IMR-90 (cell line): ENCODE results near the gene EDN2. TPM values are rescaled to one million over a fixed set of nuclear protein-coding genes. Genes with fewer than 3 reads are reported as not detected.

ENCODE experiments used
- ATAC-seq: fragments of 200-7000 bp; cut with Tn5 transposase; 2 replicates; pipeline ENCODE4 v1.9.1; 2020; ENCODE audit warnings: low read depth, mild to moderate bottlenecking, moderate library complexity
- BruUV-seq: library from RNA; stranded (reverse); fragments of 400-500 nt; replicated peaks from 2 replicates; lab custom pipeline; 2021; lab: Mats Ljungman, UMichigan
- CTCF ChIA-PET: fragments of 300-600 bp; formaldehyde crosslinking; extraction: SDS; loops from one replicate; lab custom pipeline; 2021; ENCODE audit warnings: antibody characterized with exemption; lab: Yijun Ruan, JAX
- POLR2A ChIA-PET: fragments of 300-600 bp; sonication (Branson Sonifier 250); formaldehyde crosslinking; loops from one replicate; lab custom pipeline; 2022; ENCODE audit warnings: antibody characterized with exemption; ENCODE audit not compliant: unreplicated experiment; lab: Charles Lee
- DNase-seq: peaks from one replicate; pipeline ENCODE4 v3.0.0; 2013
- H2AFZ ChIP-seq: replicated peaks from 2 replicates; pipeline ENCODE3; 2013; ENCODE audit warnings: low read length, mild to moderate bottlenecking; ENCODE audit not compliant: poor library complexity
- H2AK5ac ChIP-seq: 2 replicates; pipeline ENCODE4 v1.6.1; 2013; ENCODE audit warnings: low read depth, low read length, inconsistent platforms
- H2AK9ac ChIP-seq: replicated peaks from 2 replicates; pipeline ENCODE3; 2013; ENCODE audit warnings: mild to moderate bottlenecking, low read depth, low read length, moderate library complexity; ENCODE audit not compliant: poor library complexity
- H2BK120ac ChIP-seq: 2 replicates; pipeline ENCODE4 v1.6.1; 2013; ENCODE audit warnings: low read depth, low read length, inconsistent platforms
- H2BK15ac ChIP-seq: 3 replicates; pipeline ENCODE4 v1.6.1; 2013; ENCODE audit warnings: low read depth, low read length, inconsistent platforms
- H2BK20ac ChIP-seq: 2 replicates; pipeline ENCODE4 v1.6.1; 2013; ENCODE audit warnings: low read depth, mild to moderate bottlenecking, inconsistent platforms, low read length, moderate library complexity
- H2BK5ac ChIP-seq: 2 replicates; pipeline ENCODE4 v1.6.1; 2013; ENCODE audit warnings: mild to moderate bottlenecking, low read depth, low read length, inconsistent platforms; ENCODE audit not compliant: poor library complexity, severe bottlenecking
- H3K14ac ChIP-seq: replicated peaks from 2 replicates; pipeline ENCODE4 v1.6.1; 2013; ENCODE audit warnings: low read depth, low read length, inconsistent platforms
- H3K18ac ChIP-seq: 2 replicates; pipeline ENCODE4 v1.6.1; 2013; ENCODE audit warnings: low read depth, low read length, control low read depth
- H3K23ac ChIP-seq: 2 replicates; pipeline ENCODE4 v1.6.1; 2013; ENCODE audit warnings: low read depth, low read length, inconsistent platforms
- H3K27ac ChIP-seq: 2 replicates; pipeline ENCODE4 v1.5.1; 2013; ENCODE audit warnings: mild to moderate bottlenecking, control low read depth, low read length; ENCODE audit not compliant: insufficient read depth
- H3K27me3 ChIP-seq: 2 replicates; pipeline ENCODE4 v1.6.1; 2013; ENCODE audit warnings: low read length; ENCODE audit not compliant: control insufficient read depth, insufficient read depth
- H3K36me3 ChIP-seq: 2 replicates; pipeline ENCODE4 v1.6.1; 2013; ENCODE audit warnings: low read length, mixed read lengths; ENCODE audit not compliant: control insufficient read depth, insufficient read depth
- H3K4ac ChIP-seq: 2 replicates; pipeline ENCODE4 v1.6.1; 2013; ENCODE audit warnings: low read depth, low read length, inconsistent platforms
- H3K4me1 ChIP-seq: 2 replicates; pipeline ENCODE4 v1.6.1; 2013; ENCODE audit warnings: low read length, mixed read lengths; ENCODE audit not compliant: control insufficient read depth, insufficient read depth
- H3K4me2 ChIP-seq: 2 replicates; pipeline ENCODE4 v1.6.1; 2013; ENCODE audit warnings: low read depth, mild to moderate bottlenecking, control low read depth, low read length, moderate library complexity
- H3K4me3 ChIP-seq: 2 replicates; pipeline ENCODE4 v1.5.1; 2013; ENCODE audit warnings: low read depth, mild to moderate bottlenecking, control low read depth, low read length, moderate library complexity; ENCODE audit not compliant: insufficient read depth
- H3K56ac ChIP-seq: 2 replicates; pipeline ENCODE4 v1.6.1; 2013; ENCODE audit warnings: low read length, inconsistent platforms; ENCODE audit not compliant: insufficient read depth; ENCODE audit errors: extremely low read depth
- H3K79me1 ChIP-seq, 2 experiments: 2 replicates each; pipeline ENCODE4 v1.6.1; 2013; ENCODE audit warnings: low read length in 2 of 2, inconsistent platforms in 1 of 2, low read depth in 1 of 2
- H3K9ac ChIP-seq: 2 replicates; pipeline ENCODE4 v1.6.1; 2013; ENCODE audit warnings: low read depth, low read length, control low read depth
- H3K9me1 ChIP-seq: 2 replicates; pipeline ENCODE4 v1.6.1; 2013; ENCODE audit warnings: low read length, inconsistent platforms; ENCODE audit not compliant: insufficient read depth
- H3K9me3 ChIP-seq: 2 replicates; pipeline ENCODE4 v1.6.1; 2013; ENCODE audit warnings: low read length; ENCODE audit not compliant: control insufficient read depth, insufficient read depth
- H4K20me1 ChIP-seq: 2 replicates; pipeline ENCODE4 v1.6.1; 2013; ENCODE audit warnings: low read length, inconsistent platforms; ENCODE audit not compliant: insufficient read depth
- H4K5ac ChIP-seq: 2 replicates; pipeline ENCODE4 v1.6.1; 2013; ENCODE audit warnings: mild to moderate bottlenecking, low read depth, low read length, control low read depth
- H4K8ac ChIP-seq, 2 experiments: 2 replicates each; pipeline ENCODE4 v1.6.1; 2013; ENCODE audit warnings: low read depth in 2 of 2, low read length in 2 of 2, control low read depth in 1 of 2, inconsistent platforms in 1 of 2
- H4K91ac ChIP-seq: 2 replicates; pipeline ENCODE4 v1.6.1; 2013; ENCODE audit warnings: low read depth, low read length, inconsistent platforms; ENCODE audit not compliant: insufficient read depth
- BHLHE40 ChIP-seq: fragments of 150-350 bp; IDR thresholded peaks from 2 replicates; pipeline ENCODE4 v1.6.1; 2016; ENCODE audit warnings: mild to moderate bottlenecking, low read depth, low read length
- CTCF ChIP-seq: conservative IDR thresholded peaks from 2 replicates; pipeline ENCODE4 v1.5.1; 2012; ENCODE audit warnings: mild to moderate bottlenecking, low read depth, low read length, improper control_type of control experiment
- NFE2L2 ChIP-seq: fragments of 150-350 bp; IDR thresholded peaks from 2 replicates; pipeline ENCODE4 v1.6.1; 2016; ENCODE audit warnings: low read depth, mild to moderate bottlenecking, low read length
- RAD21 ChIP-seq: IDR thresholded peaks from 2 replicates; pipeline ENCODE4 v1.6.1; 2012; ENCODE audit warnings: low read length, improper control_type of control experiment
- WGBS, 2 experiments: methylation state at CpG; one replicate each; pipeline versions ENCODE4 v1.1.5 to v1.1.7; 2013; ENCODE audit warnings: missing lambda C conversion rate in 2 of 2; ENCODE audit not compliant: insufficient read length in 1 of 2; ENCODE audit errors: extremely low coverage in 2 of 2; 5-methylcytosine and 5-hydroxymethylcytosine counted together
- dilution Hi-C: fragments of 300-500 bp; cut with HindIII; formaldehyde crosslinking; loops from one replicate; pipeline ENCODE4 v1.14.3; 2018; ENCODE audit warnings: low sequenced_read_pairs; ENCODE audit not compliant: unreplicated experiment
- in situ Hi-C: fragments of 300-500 bp; cut with MboI; formaldehyde crosslinking; loops from 3 replicates; pipeline ENCODE4 v1.14.3; 2019; ENCODE audit warnings: low sequenced_read_pairs, inconsistent platforms, mixed read lengths
- intact Hi-C: fragments of 100-400 bp; cut with micrococcal nuclease; formaldehyde crosslinking; loops from 2 replicates; pipeline ENCODE4 v1.10.0; 2022
- polyA plus RNA-seq, 3 experiments: library from polyadenylated mRNA; depleted of rRNA; stranded (reverse); fragments of >200 nt; gene quantifications; 2 replicates each; pipeline ENCODE4 v1.2.3, GENCODE V29; 2012; ENCODE audit warnings: low replicate concordance in 1 of 3
- total RNA-seq: library from RNA; depleted of rRNA; stranded (reverse); fragments of >200 nt; gene quantifications from 2 replicates; pipeline ENCODE4 v1.2.3, GENCODE V29; 2012

EDN2 gene
- total and polyA plus RNA-seq, 2 of the 4 experiments (the other 2 are of a cell fraction): 0.27 TPM; not detected in 1

- ChIA-PET CTCF (no interaction called here), POLR2A (no interaction called here)
- intact Hi-C loops (no loop called here), in situ Hi-C loops (no loop called here), dilution Hi-C loops (no loop called here)
- Histone ChIP-seq H3K79me1 (no peaks in the 10 kb centered on the region), H4K8ac (no peak overlapping the region), H4K20me1 (no peaks in the 10 kb centered on the region), H3K9me1 (no peaks in the 10 kb centered on the region), H2BK15ac (no peak overlapping the region), H3K27me3 (peaks cover 16% of the 10 kb centered on the region), H2AFZ (peak overlapping the region; percentile 14), H3K4me1 (no peaks in the 10 kb centered on the region; the same call in 1 of the 2 replicates), H3K4me3 (no peak overlapping the region), H2BK5ac (no peak overlapping the region), H3K56ac (no peak overlapping the region), H2AK9ac (no peak overlapping the region), H3K9me3 (no peaks in the 10 kb centered on the region), H3K36me3 (no peaks in the 10 kb centered on the region), H3K23ac (no peak overlapping the region), H3K27ac (no peak overlapping the region), H2BK20ac (no peak overlapping the region), H4K5ac (no peak overlapping the region), H3K18ac (no peak overlapping the region), H3K4me2 (no peak overlapping the region), H3K14ac (no peak overlapping the region), H2BK120ac (no peak overlapping the region), H3K4ac (no peak overlapping the region), H3K9ac (no peak overlapping the region), H4K91ac (no peak overlapping the region), H2AK5ac (no peak overlapping the region)
- TF ChIP-seq CTCF (no peak), NFE2L2 (no peak), BHLHE40 (no peak), RAD21 (no peak)
- no TSS peak for BruUV-seq
- DNase-seq: no peak
- WGBS, 2 experiments: 100% methylated on average over 1 of the region's 6 CpGs; no CpG with 5 or more reads in 1 of the 2 experiments
- no peak for ATAC-seq
Measured at GRCh38 chr1:41473738-41474362, 10.6 kb downstream of the EDN2 start.
